Stimulated activated naive B cell treated with anti-CD40 and anti-IgM and Interleukin-4, amounts not matched to agents 10 μg/mL and 1 μg/mL and 100 μg/mL, for 72 hours (primary cell): ENCODE results near the gene PYGM.

Source experiments
- ATAC-seq, 2 donors: fragments of 150-1000 bp; cut with Tn5 transposase; replicated peaks; 2 replicates each; pipeline ENCODE4 v1.10.0; 2021; ENCODE audit warnings: moderate library complexity in 1 of 2
- DNase-seq: peaks from one replicate; pipeline ENCODE4 v3.0.0; 2021
- H3K27ac Mint-ChIP-seq: one replicate; pipeline ENCODE4 v1.8.0; 2022; ENCODE audit warnings: mild to moderate bottlenecking, mixed read lengths
- H3K27me3 Mint-ChIP-seq, 2 donors: one replicate each; pipeline ENCODE4 v1.8.0; 2022; ENCODE audit warnings: mixed read lengths in 2 of 2
- H3K36me3 Mint-ChIP-seq, 2 donors: one replicate each; pipeline ENCODE4 v1.8.0; 2022; ENCODE audit warnings: mixed read lengths in 2 of 2, mild to moderate bottlenecking in 1 of 2
- H3K4me1 Mint-ChIP-seq, 2 donors: one replicate each; pipeline ENCODE4 v1.8.0; 2022; ENCODE audit warnings: mixed read lengths in 2 of 2, mild to moderate bottlenecking in 1 of 2
- H3K4me3 Mint-ChIP-seq, 2 donors: one replicate each; pipeline ENCODE4 v1.8.0; 2022; ENCODE audit warnings: mild to moderate bottlenecking in 2 of 2, mixed read lengths in 2 of 2, moderate library complexity in 1 of 2
- H3K9me3 Mint-ChIP-seq, 2 donors: one replicate each; pipeline ENCODE4 v1.8.0; 2022; ENCODE audit warnings: mixed read lengths in 2 of 2, mild to moderate bottlenecking in 1 of 2

PYGM gene

GRCh38 chr11:64758330-64759079 is 1.3 kb downstream of the PYGM start:
- Mint-ChIP-seq H3K4me3 (no peak overlapping the region), H3K36me3 (peaks cover 27 to 34% of the 10 kb centered on the region in 2 donors), H3K27ac (no peak overlapping the region), H3K9me3 (no peaks in the 10 kb centered on the region), H3K4me1 (peaks cover 33 to 55% of the 10 kb centered on the region in 2 donors), H3K27me3 (no peaks in the 10 kb centered on the region)
- DNase-seq (no peak), ATAC-seq (no peak)

- DNase-seq (no peak), ATAC-seq (no peak)
- Mint-ChIP-seq H3K27ac (no peak overlapping the region), H3K36me3 (peaks cover 29 to 34% of the 10 kb centered on the region in 2 donors), H3K4me3 (no peak overlapping the region), H3K27me3 (no peaks in the 10 kb centered on the region), H3K4me1 (peaks cover 28 to 51% of the 10 kb centered on the region in 2 donors), H3K9me3 (no peaks in the 10 kb centered on the region)
Observed at GRCh38 chr11:64757549-64758329, 2.0 kb downstream of the PYGM start.

- H3K36me3 Mint-ChIP-seq: peaks cover 26 to 38% of the 10 kb centered on the region in 2 donors
- H3K4me3 Mint-ChIP-seq: no peak overlapping the region
- no peaks in the 10 kb centered on the region for H3K27me3 Mint-ChIP-seq
- peaks cover 19 to 45% of the 10 kb centered on the region in 2 donors for H3K4me1 Mint-ChIP-seq
- ATAC-seq (no peak), DNase-seq (no peak)
- H3K27ac Mint-ChIP-seq: no peak overlapping the region
- no peaks in the 10 kb centered on the region for H3K9me3 Mint-ChIP-seq
Observed at GRCh38 chr11:64755681-64756361, 4.0 kb downstream of the PYGM start.

- Mint-ChIP-seq H3K27ac (no peak overlapping the region), H3K27me3 (no peaks in the 10 kb centered on the region), H3K9me3 (no peaks in the 10 kb centered on the region), H3K36me3 (peaks cover 28 to 42% of the 10 kb centered on the region in 2 donors), H3K4me3 (no peak overlapping the region), H3K4me1 (peaks cover 21 to 45% of the 10 kb centered on the region in 2 donors)
- ATAC-seq (no peak), DNase-seq (no peak)
Observed at GRCh38 chr11:64754919-64755662, 4.7 kb downstream of the PYGM start.

GRCh38 chr11:64754124-64754918 is 5.5 kb downstream of the PYGM start:
- no peak overlapping the region for H3K27ac Mint-ChIP-seq
- peaks cover 16 to 42% of the 10 kb centered on the region in 2 donors for H3K4me1 Mint-ChIP-seq
- ATAC-seq (no peak), DNase-seq (no peak)
- no peaks in the 10 kb centered on the region for H3K27me3 Mint-ChIP-seq
- no peaks in the 10 kb centered on the region for H3K9me3 Mint-ChIP-seq
- H3K4me3 Mint-ChIP-seq: no peak overlapping the region
- peaks cover 22 to 39% of the 10 kb centered on the region in 2 donors for H3K36me3 Mint-ChIP-seq

GRCh38 chr11:64753380-64754123 is 6.2 kb downstream of the PYGM start:
- Mint-ChIP-seq H3K4me1 (peaks cover 15 to 45% of the 10 kb centered on the region in 2 donors), H3K4me3 (no peak overlapping the region), H3K27me3 (no peaks in the 10 kb centered on the region), H3K9me3 (no peaks in the 10 kb centered on the region), H3K36me3 (peaks cover 22 to 39% of the 10 kb centered on the region in 2 donors), H3K27ac (no peak overlapping the region)
- DNase-seq: no peak
- ATAC-seq: no peak

GRCh38 chr11:64753019-64753379 is 6.8 kb downstream of the PYGM start:
- no peak overlapping the region for H3K4me3 Mint-ChIP-seq

GRCh38 chr11:64752175-64752970 is 7.4 kb downstream of the PYGM start:
- DNase-seq (no peak), ATAC-seq (no peak)
- Mint-ChIP-seq H3K4me3 (no peak overlapping the region), H3K27ac (no peak overlapping the region), H3K36me3 (peaks cover 23 to 43% of the 10 kb centered on the region in 2 donors), H3K9me3 (no peaks in the 10 kb centered on the region), H3K27me3 (no peaks in the 10 kb centered on the region), H3K4me1 (peaks cover 15 to 43% of the 10 kb centered on the region in 2 donors)

More at GRCh38 chr11:64753019-64753379, 6.8 kb downstream of the PYGM start:
- ATAC-seq: no peak
- Mint-ChIP-seq H3K9me3 (no peaks in the 10 kb centered on the region), H3K27me3 (no peaks in the 10 kb centered on the region), H3K4me1 (peaks cover 15 to 44% of the 10 kb centered on the region in 2 donors), H3K27ac (no peak overlapping the region), H3K36me3 (peaks cover 24 to 43% of the 10 kb centered on the region in 2 donors)
- DNase-seq: no peak

- DNase-seq (no peak), ATAC-seq (no peak)
- no peaks in the 10 kb centered on the region for H3K9me3 Mint-ChIP-seq
- H3K4me3 Mint-ChIP-seq: no peak overlapping the region
- H3K36me3 Mint-ChIP-seq: peaks cover 23 to 43% of the 10 kb centered on the region in 2 donors
- H3K4me1 Mint-ChIP-seq: peaks cover 15 to 43% of the 10 kb centered on the region in 2 donors
- no peak overlapping the region for H3K27ac Mint-ChIP-seq
- H3K27me3 Mint-ChIP-seq: no peaks in the 10 kb centered on the region
Observed at GRCh38 chr11:64751580-64751979, 8.2 kb downstream of the PYGM start.

- H3K4me3 Mint-ChIP-seq: no peak overlapping the region
- peaks cover 23 to 43% of the 10 kb centered on the region in 2 donors for H3K36me3 Mint-ChIP-seq
- no peak for ATAC-seq
- H3K27ac Mint-ChIP-seq: no peak overlapping the region
- no peak for DNase-seq
- no peaks in the 10 kb centered on the region for H3K27me3 Mint-ChIP-seq
- H3K9me3 Mint-ChIP-seq: no peaks in the 10 kb centered on the region
- peaks cover 18 to 43% of the 10 kb centered on the region in 2 donors for H3K4me1 Mint-ChIP-seq
Observed at GRCh38 chr11:64751136-64751535, 8.6 kb downstream of the PYGM start.

- Mint-ChIP-seq H3K4me1 (peaks cover 20 to 46% of the 10 kb centered on the region in 2 donors), H3K36me3 (peaks cover 23 to 43% of the 10 kb centered on the region in 2 donors), H3K27me3 (no peaks in the 10 kb centered on the region), H3K27ac (no peak overlapping the region), H3K4me3 (no peak overlapping the region), H3K9me3 (no peaks in the 10 kb centered on the region)
- DNase-seq (no peak), ATAC-seq (no peak)
Observed at GRCh38 chr11:64750361-64751054, 9.3 kb downstream of the PYGM start.
